ENCODE data around the gene SHISA4.

GRCh38 chr1:201891451-201892045, 2.9 kb downstream of the SHISA4 start:
- no peak for TF ChIP-seq POLR2AphosphoS5 (IDR thresholded peaks at IDR 0.05)
- TF ChIP-seq CTCF (IDR thresholded peaks at IDR 0.05; ENCODE audit: poor library complexity, severe bottlenecking), result no peak
- no peak for TF ChIP-seq TAF1 (IDR thresholded peaks at IDR 0.05; ENCODE audit: low read depth)
- TF ChIP-seq RAD21 (conservative IDR thresholded peaks at IDR 0.05), result no peak
